Trophoblast cell (in vitro differentiated cells and primary cell): ENCODE data around the gene BCORL1.
A peak's percentile ranks its signal among the peaks of the same experiment; 100 is the strongest.

Experiments used
- DNase-seq, 2 donors: peaks; one replicate each; pipeline ENCODE4 v3.0.0-alpha.2; 2016
- H2AFZ ChIP-seq: 2 replicates; pipeline ENCODE4 v1.6.1; 2013; ENCODE audit warnings: low read length, moderate library complexity, mild to moderate bottlenecking; ENCODE audit not compliant: insufficient read depth, poor library complexity
- H2AK5ac ChIP-seq: 2 replicates; pipeline ENCODE4 v1.6.1; 2013; ENCODE audit warnings: mild to moderate bottlenecking, low read length
- H2BK120ac ChIP-seq: 2 replicates; pipeline ENCODE4 v1.6.1; 2013; ENCODE audit warnings: low read length, mild to moderate bottlenecking, moderate library complexity; ENCODE audit not compliant: insufficient read depth, poor library complexity
- H2BK12ac ChIP-seq: 2 replicates; pipeline ENCODE4 v1.6.1; 2013; ENCODE audit warnings: mild to moderate bottlenecking, low read length, moderate library complexity
- H2BK5ac ChIP-seq: 2 replicates; pipeline ENCODE4 v1.6.1; 2013; ENCODE audit warnings: low read length, low read depth, moderate library complexity, mild to moderate bottlenecking; ENCODE audit not compliant: poor library complexity
- H3K14ac ChIP-seq: 2 replicates; pipeline ENCODE4 v1.6.1; 2013; ENCODE audit warnings: mild to moderate bottlenecking, low read length
- H3K18ac ChIP-seq: 2 replicates; pipeline ENCODE4 v1.6.1; 2013; ENCODE audit warnings: mild to moderate bottlenecking, low read length
- H3K23ac ChIP-seq: 2 replicates; pipeline ENCODE4 v1.6.1; 2013; ENCODE audit warnings: low read length
- H3K27ac ChIP-seq: 2 replicates; pipeline ENCODE4 v1.5.1; 2013; ENCODE audit warnings: low read depth, mild to moderate bottlenecking, inconsistent platforms, low read length, moderate library complexity
- H3K27me3 ChIP-seq: 2 replicates; pipeline ENCODE4 v1.6.1; 2013; ENCODE audit warnings: inconsistent platforms, mild to moderate bottlenecking, low read length, moderate library complexity; ENCODE audit not compliant: insufficient read depth
- H3K36me3 ChIP-seq, 2 experiments: 1 replicate in 1 of 2; 2 replicates in 1 of 2; pipeline ENCODE4 v1.6.1; 2013; ENCODE audit warnings: low read length in 2 of 2, mild to moderate bottlenecking in 2 of 2, moderate library complexity in 1 of 2; ENCODE audit not compliant: insufficient read depth in 2 of 2, control insufficient read depth in 1 of 2
- H3K4ac ChIP-seq: 2 replicates; pipeline ENCODE4 v1.6.1; 2013; ENCODE audit warnings: low read depth, mild to moderate bottlenecking, low read length, moderate library complexity
- H3K4me1 ChIP-seq, 2 experiments: 1 replicate in 1 of 2; 2 replicates in 1 of 2; pipeline ENCODE4 v1.6.1; 2013; ENCODE audit warnings: low read length in 2 of 2, mild to moderate bottlenecking in 2 of 2, moderate library complexity in 1 of 2; ENCODE audit not compliant: insufficient read depth in 2 of 2, control insufficient read depth in 1 of 2
- H3K4me2 ChIP-seq: 2 replicates; pipeline ENCODE4 v1.6.1; 2013; ENCODE audit warnings: inconsistent platforms, mild to moderate bottlenecking, low read length, moderate library complexity
- H3K4me3 ChIP-seq: 2 replicates; pipeline ENCODE4 v1.5.1; 2013; ENCODE audit warnings: mild to moderate bottlenecking, low read depth, low read length, inconsistent platforms
- H3K79me1 ChIP-seq: one replicate; pipeline ENCODE4 v1.6.1; 2013; ENCODE audit warnings: low read length
- H3K79me2 ChIP-seq: 2 replicates; pipeline ENCODE4 v1.6.1; 2013; ENCODE audit warnings: low read length, mild to moderate bottlenecking; ENCODE audit not compliant: control insufficient read depth, insufficient read depth, poor library complexity
- H3K9ac ChIP-seq: 2 replicates; pipeline ENCODE4 v1.6.1; 2013; ENCODE audit warnings: mild to moderate bottlenecking, low read length
- H3K9me3 ChIP-seq: 2 replicates; pipeline ENCODE4 v1.6.1; 2013; ENCODE audit warnings: low read depth, mild to moderate bottlenecking, control low read depth, inconsistent platforms, low read length; ENCODE audit not compliant: insufficient read depth
- H4K12ac ChIP-seq: 2 replicates; pipeline ENCODE4 v1.6.1; 2013; ENCODE audit warnings: low read depth, mild to moderate bottlenecking, low read length, moderate library complexity
- H4K8ac ChIP-seq: 2 replicates; pipeline ENCODE4 v1.6.1; 2013; ENCODE audit warnings: low read depth, mild to moderate bottlenecking, low read length, moderate library complexity
- H4K91ac ChIP-seq: one replicate; pipeline ENCODE4 v1.6.1; 2013; ENCODE audit warnings: low read depth, mild to moderate bottlenecking, low read length, moderate library complexity
- WGBS: extraction: QIAGEN DNeasy Blood & Tissue Kit; methylation state at CpG from one replicate; pipeline ENCODE4 v1.1.7; 2013; ENCODE audit warnings: missing lambda C conversion rate; ENCODE audit not compliant: insufficient read length, insufficient coverage; ENCODE audit errors: extremely low coverage; 5-methylcytosine and 5-hydroxymethylcytosine counted together

BCORL1 gene

GRCh38 chrX:129992181-129992580, 9.7 kb downstream of the BCORL1 start:
- no peak overlapping the region for H2BK5ac ChIP-seq
- H3K27me3 ChIP-seq = no peaks in the 10 kb centered on the region
- no peak overlapping the region for H4K91ac ChIP-seq
- H3K9ac ChIP-seq = no peak overlapping the region
- no peak for DNase-seq
- H3K4ac ChIP-seq = no peak overlapping the region
- H3K23ac ChIP-seq = no peak overlapping the region
- H3K79me1 ChIP-seq = no peaks in the 10 kb centered on the region
- H3K4me1 ChIP-seq = peaks cover 0 to 1% of the 10 kb centered on the region in 2 experiments
- H3K4me2 ChIP-seq = no peak overlapping the region
- whole genome bisulfite sequencing = no CpG with 5 or more reads among the region's 5 CpGs
- H3K4me3 ChIP-seq = no peak overlapping the region
- H3K9me3 ChIP-seq = no peaks in the 10 kb centered on the region
- H3K18ac ChIP-seq = no peak overlapping the region
- no peak overlapping the region for H3K27ac ChIP-seq
- no peak overlapping the region for H4K8ac ChIP-seq
- no peak overlapping the region for H3K14ac ChIP-seq
- H3K79me2 ChIP-seq = no peaks in the 10 kb centered on the region
- H2BK12ac ChIP-seq = no peak overlapping the region
- no peak overlapping the region for H2BK120ac ChIP-seq
- no peak overlapping the region for H2AK5ac ChIP-seq
- peaks cover 0 to 2% of the 10 kb centered on the region in 2 experiments for H3K36me3 ChIP-seq
- H4K12ac ChIP-seq = no peak overlapping the region
- H2AFZ ChIP-seq = no peak overlapping the region

GRCh38 chrX:129996120-129996519, 13.7 kb downstream of the BCORL1 start:
- H3K9me3 ChIP-seq = no peaks in the 10 kb centered on the region
- no peak overlapping the region for H3K23ac ChIP-seq
- no peak overlapping the region for H2BK120ac ChIP-seq
- DNase-seq = peak in 1 of 2 donors; percentile 19
- no peak overlapping the region for H3K4me2 ChIP-seq
- H3K27ac ChIP-seq = no peak overlapping the region
- no peak overlapping the region for H3K4ac ChIP-seq
- no peak overlapping the region for H4K8ac ChIP-seq
- H2BK5ac ChIP-seq = no peak overlapping the region
- no peak overlapping the region for H4K91ac ChIP-seq
- H4K12ac ChIP-seq = no peak overlapping the region
- no peaks in the 10 kb centered on the region for H3K79me2 ChIP-seq
- no peak overlapping the region for H3K9ac ChIP-seq
- no peaks in the 10 kb centered on the region for H3K27me3 ChIP-seq
- no peak overlapping the region for H3K14ac ChIP-seq
- no peak overlapping the region for H2AK5ac ChIP-seq
- no peak overlapping the region for H3K4me3 ChIP-seq
- no peak overlapping the region for H2AFZ ChIP-seq
- no peak overlapping the region for H2BK12ac ChIP-seq
- H3K79me1 ChIP-seq = no peaks in the 10 kb centered on the region
- no peaks in the 10 kb centered on the region for H3K4me1 ChIP-seq
- no peak overlapping the region for H3K18ac ChIP-seq
- no CpG with 5 or more reads among the region's 4 CpGs for WGBS
- H3K36me3 ChIP-seq = peaks cover 0 to 2% of the 10 kb centered on the region in 2 experiments

GRCh38 chrX:129997086-129997485, 14.7 kb downstream of the BCORL1 start:
- no peak overlapping the region for H2AK5ac ChIP-seq
- WGBS = no CpG with 5 or more reads among the region's 5 CpGs

GRCh38 chrX:129998021-129998420, 15.6 kb downstream of the BCORL1 start:
- H3K4me3 ChIP-seq = no peak overlapping the region
- H2BK12ac ChIP-seq = no peak overlapping the region
- no peaks in the 10 kb centered on the region for H3K79me2 ChIP-seq
- no peak overlapping the region for H2BK5ac ChIP-seq
- H4K12ac ChIP-seq = no peak overlapping the region
- H3K27ac ChIP-seq = no peak overlapping the region
- peaks cover 0 to 2% of the 10 kb centered on the region in 2 experiments for H3K36me3 ChIP-seq
- no peaks in the 10 kb centered on the region for H3K9me3 ChIP-seq
- H3K4ac ChIP-seq = no peak overlapping the region
- no peak overlapping the region for H3K23ac ChIP-seq
- H2AK5ac ChIP-seq = no peak overlapping the region
- H3K18ac ChIP-seq = no peak overlapping the region
- no peaks in the 10 kb centered on the region for H3K27me3 ChIP-seq
- no peaks in the 10 kb centered on the region for H3K4me1 ChIP-seq
- WGBS = no CpG with 5 or more reads among the region's 3 CpGs
- H2BK120ac ChIP-seq = no peak overlapping the region
- no peak overlapping the region for H3K14ac ChIP-seq
- no peak overlapping the region for H2AFZ ChIP-seq
- no peak for DNase-seq
- no peak overlapping the region for H4K8ac ChIP-seq
- H3K4me2 ChIP-seq = no peak overlapping the region
- H3K9ac ChIP-seq = no peak overlapping the region
- H4K91ac ChIP-seq = no peak overlapping the region
- no peaks in the 10 kb centered on the region for H3K79me1 ChIP-seq

More at GRCh38 chrX:129997086-129997485, 14.7 kb downstream of the BCORL1 start:
- Histone ChIP-seq H3K9ac (no peak overlapping the region), H3K4me3 (no peak overlapping the region), H3K27me3 (no peaks in the 10 kb centered on the region), H2AFZ (no peak overlapping the region), H3K4ac (no peak overlapping the region), H4K12ac (no peak overlapping the region), H3K79me2 (no peaks in the 10 kb centered on the region), H2BK120ac (no peak overlapping the region), H3K27ac (no peak overlapping the region), H4K91ac (no peak overlapping the region), H2BK5ac (no peak overlapping the region), H4K8ac (no peak overlapping the region), H2BK12ac (no peak overlapping the region), H3K4me1 (no peaks in the 10 kb centered on the region), H3K18ac (no peak overlapping the region), H3K23ac (no peak overlapping the region), H3K79me1 (no peaks in the 10 kb centered on the region), H3K14ac (no peak overlapping the region), H3K4me2 (no peak overlapping the region), H3K36me3 (peaks cover 0 to 2% of the 10 kb centered on the region in 2 experiments), H3K9me3 (no peaks in the 10 kb centered on the region)
- DNase-seq = no peak
